ENCODE results near the gene SLMAP.
"Not testable (repeated sequence)": the region's sequence is repeated elsewhere in the genome, so short reads cannot be mapped to it uniquely, and the experiment has no call there.

The SLMAP gene

GRCh38 chr3:57832486-57832885, 76.4 kb downstream of the SLMAP start:
- DNase-seq: no peak

- DNase-seq: no peak
Observed at GRCh38 chr3:57832900-57833313, 76.8 kb downstream of the SLMAP start.

GRCh38 chr3:57833763-57834162, 77.7 kb downstream of the SLMAP start:
- DNase-seq: no peak

DNA sequence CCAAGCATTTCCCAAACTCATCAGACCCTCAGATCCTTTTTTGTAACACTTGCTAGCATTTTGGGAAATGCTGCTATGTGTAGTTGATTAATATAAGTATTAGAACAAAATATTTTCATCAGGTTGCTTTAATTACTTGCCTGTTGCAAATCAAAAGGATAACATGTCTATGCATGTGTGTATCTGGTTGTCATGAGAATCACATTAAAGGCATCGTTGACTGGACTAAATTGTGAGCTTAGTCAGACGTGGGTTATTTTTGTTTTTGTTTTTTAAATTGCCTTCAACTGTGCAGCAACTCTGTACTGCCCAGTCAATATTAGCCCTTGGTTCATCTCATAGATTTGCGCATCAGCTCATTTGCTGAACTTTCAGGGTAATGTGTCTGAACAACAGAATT, 81.6 kb downstream of the SLMAP start:
- DNase-seq: no peak

GRCh38 chr3:57838627-57839026, 82.5 kb downstream of the SLMAP start:
- no peak for DNase-seq

- DNase-seq: no peak
Observed at GRCh38 chr3:57840473-57840872, 84.4 kb downstream of the SLMAP start.

DNA sequence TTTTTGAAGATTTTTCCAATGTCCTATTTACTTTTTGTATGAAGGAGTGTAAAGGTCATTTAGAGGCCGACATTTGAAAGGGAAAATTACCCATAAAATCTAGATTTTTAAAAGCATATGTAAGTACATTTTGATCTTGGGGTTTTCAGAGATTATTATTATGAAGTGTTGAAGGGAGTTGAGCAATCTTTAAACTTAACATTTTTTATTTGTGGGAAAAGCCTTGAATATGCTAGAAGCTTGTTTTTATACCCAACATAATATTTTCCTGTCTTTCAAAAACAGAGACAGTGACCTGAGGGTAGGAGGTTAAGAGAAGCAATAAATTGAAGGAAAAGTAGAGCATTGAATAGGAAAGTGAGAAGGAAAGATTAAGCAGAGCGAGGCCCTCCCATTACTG, 85.7 kb downstream of the SLMAP start:
- no peak for DNase-seq

DNA sequence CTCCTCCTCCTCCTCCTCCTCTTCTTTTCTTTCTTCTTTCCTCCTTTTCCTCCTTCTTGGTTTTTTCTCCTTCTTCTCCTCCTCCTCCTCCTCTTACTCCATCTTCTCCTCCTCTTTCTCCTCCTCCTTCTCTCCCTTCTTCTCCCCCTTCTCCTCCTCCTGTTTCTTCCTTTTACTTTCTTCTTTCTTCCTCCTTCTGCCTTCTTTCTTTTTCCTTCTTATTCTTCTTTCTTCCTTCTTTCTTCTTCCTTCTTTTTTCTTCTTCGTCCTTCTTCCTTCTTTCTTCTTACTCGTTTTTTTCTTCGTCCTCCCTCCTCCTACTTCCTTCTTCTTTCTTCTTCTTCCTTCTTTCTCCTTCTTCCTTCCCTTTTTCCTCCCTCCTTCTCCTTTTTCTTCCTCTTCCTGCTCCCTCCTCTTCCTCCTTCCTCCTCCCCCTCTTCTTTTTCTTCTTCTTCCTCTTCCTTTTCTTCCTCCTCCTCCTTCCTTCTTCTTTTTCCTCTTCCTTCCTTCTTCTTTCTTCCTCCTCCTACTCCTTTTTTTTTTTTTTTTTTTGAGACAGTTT, 92.1 kb downstream of the SLMAP start:
- DNase-seq: no peak

GRCh38 chr3:57851304-57851703, 95.2 kb downstream of the SLMAP start:
- no peak for DNase-seq

GRCh38 chr3:57852896-57853295, 96.8 kb downstream of the SLMAP start:
- peak; percentile 31 for DNase-seq

DNA sequence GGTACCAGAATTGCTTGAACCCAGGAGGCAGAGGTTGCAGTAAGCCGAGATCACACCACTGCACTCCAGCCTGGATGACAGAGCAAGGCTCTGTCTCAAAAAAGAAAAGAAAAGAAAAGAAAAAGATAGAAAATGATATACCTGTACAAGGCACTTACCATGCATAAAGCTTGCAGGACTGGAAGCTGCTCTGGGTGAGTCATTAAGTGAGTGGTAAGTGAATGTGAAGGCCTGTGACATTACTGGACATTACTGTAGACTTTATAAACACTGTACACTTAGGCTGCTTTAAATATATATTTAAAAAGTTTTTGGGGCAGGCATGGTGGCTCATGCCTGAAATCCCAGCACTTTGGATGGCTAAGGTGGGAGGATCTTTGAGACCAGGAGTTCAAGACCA, 99.2 kb downstream of the SLMAP start:
- no peak for DNase-seq

DNA sequence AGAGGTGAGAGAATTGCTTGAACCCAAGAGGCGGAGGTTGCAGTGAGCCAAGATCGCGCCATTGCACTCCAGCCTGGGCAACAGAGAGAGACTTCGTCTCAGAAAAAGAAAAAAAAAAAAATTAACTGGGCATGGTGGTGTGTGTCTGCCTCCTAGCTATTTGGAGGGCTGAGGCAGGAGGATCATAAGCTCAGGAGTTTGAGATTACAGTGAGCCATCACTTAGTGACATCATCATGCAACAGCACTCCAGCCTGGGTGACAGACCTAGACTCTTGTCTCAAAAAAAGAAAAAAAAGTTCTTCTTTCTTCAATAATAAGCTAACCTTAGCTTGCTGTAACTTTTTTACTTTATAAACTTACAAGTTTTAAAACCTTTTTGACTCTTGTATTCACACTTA, 99.8 kb downstream of the SLMAP start:
- DNase-seq: no peak

DNA sequence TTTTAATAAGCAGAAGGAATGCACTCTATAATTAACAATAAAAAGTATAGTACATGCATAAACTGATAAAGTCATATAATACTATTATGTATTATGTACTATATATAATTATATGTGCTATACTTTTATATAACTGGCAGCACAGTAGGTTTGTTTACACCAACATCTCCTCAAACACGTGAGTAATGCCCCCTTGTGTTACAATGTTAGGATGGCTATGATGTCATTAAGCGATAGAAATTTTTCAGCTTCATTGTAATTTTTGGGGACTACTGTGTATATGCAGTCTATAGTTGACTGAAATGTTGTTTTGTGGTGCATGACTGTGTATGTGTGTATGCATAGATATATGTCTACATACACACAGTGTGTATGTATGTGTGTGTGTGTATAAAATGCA, 100.6 kb downstream of the SLMAP start:
- peak; percentile 47 for DNase-seq

DNA sequence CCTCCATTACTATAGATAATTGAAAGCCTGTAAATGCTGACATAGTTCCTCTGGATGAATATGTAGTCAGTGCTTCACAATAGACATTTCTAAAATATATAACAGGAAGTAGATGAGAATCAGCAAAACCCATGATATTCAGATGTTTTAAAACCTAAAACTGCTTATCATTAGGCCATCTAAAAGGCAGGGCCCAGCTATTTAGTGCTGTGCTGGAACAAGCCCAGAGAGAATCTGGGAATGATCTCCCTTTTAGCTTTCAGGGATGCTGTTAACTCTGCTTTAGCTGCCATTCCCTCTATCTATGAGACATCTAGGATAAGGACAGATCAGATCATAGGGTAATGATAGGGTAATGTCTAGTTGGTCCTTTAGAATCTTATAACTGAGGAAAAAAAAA, 106.8 kb downstream of the SLMAP start:
- DNase-seq: no peak

DNA sequence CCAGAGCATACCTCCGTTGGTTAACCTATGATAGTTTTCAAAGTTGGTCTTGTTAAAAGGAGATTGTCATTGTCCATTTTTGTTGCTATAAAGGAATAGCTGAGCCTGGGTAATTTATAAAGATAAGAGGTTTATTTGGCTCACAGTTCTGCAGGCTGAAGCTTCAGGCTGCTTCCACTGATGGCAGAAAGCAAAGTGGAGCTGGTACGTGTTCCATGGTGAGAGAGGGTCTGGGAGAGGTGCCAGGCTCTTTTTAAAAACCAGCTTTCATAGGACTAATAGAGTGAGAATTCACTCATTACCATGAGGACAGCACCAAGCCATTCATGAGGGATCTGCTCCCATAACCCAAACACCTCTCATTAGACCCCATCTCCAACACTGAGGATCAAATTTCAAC, 107.3 kb downstream of the SLMAP start:
- no peak for DNase-seq

DNA sequence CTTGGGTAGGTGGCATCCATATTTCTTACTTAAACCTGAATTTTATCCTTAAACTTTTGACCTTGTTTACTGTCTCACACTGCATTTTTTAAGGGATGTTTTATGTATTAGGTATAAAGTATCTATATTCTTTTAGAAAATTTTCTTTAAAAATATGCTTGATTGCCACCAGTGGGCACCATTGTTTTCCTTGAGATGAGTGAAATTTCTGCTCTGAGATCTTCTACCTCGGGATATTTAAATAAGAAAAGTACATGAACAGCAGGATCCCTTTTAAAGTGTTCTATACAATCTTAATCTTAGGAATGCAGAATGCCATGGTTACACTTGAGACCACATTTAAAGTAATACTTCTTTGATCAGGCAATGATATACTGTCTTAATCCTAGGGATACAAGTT, 108.7 kb downstream of the SLMAP start:
- peak; percentile 32 for DNase-seq

GRCh38 chr3:57869110-57869509, 113.0 kb downstream of the SLMAP start:
- DNase-seq: not testable (repeated sequence)

DNA sequence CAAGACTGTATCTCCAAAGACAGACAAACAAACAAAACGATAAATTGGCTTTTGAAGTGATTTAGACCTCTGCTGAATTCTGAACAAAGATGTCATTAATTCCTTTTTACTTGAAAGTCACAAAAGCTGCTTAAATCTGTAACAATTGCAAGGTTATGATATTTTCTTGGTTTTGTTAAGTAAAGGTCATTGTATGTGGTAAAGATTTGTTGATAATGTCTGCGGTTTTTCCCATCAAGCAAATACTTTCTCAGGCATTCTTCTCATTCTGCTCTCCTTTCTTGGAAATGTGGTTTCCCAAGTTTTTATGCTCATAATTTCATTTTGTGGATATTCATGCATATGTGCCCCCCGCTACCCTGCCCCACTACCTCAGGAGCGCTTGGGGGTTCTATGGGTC, 116.5 kb downstream of the SLMAP start:
- DNase-seq: no peak

DNA sequence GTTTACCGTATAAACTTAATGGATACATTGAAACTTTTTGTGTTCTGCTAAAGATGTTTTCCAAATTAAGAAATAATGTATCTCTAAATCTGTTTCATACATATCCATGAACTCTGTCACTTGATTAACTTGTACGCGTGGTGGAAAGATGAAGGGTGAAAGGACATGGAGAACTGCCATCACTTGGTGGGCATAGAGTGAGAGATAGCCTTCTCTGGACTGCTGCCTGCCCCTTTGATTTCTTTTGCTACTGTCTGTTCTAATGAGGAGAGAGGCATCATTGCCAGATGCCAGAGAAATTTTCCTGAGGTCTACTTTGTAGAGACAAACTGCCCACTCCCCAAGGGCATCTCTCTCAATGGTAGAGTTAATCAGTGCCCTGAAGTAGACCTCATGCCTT, 120.5 kb downstream of the SLMAP start:
- no peak for DNase-seq

DNA sequence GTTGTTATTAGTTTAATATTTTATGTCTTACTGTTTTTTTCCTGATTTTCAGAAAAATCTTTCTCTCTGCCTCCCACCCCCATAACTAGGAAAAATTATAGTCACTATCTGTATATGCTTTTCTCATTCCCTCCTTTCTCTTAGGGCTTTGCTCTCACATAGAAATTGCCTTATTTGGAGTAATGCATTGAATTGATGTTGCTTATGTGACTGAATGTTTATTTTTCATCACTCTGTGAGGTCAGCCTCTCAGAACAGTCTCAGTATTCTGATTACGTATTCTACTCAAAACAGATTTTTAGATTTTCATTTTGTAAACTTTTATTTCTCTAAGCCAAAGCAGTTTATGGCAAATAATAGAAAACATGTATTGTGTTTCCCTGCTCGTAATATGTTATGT, 121.0 kb downstream of the SLMAP start:
- DNase-seq: no peak

- DNase-seq: not testable (repeated sequence)
Observed at GRCh38 chr3:57884436-57884835, 128.3 kb downstream of the SLMAP start.

- DNase-seq: no peak
Observed at GRCh38 chr3:57889807-57890206, 133.7 kb downstream of the SLMAP start.

- DNase-seq: no peak
Observed at GRCh38 chr3:57890874-57891273, 134.8 kb downstream of the SLMAP start.

DNA sequence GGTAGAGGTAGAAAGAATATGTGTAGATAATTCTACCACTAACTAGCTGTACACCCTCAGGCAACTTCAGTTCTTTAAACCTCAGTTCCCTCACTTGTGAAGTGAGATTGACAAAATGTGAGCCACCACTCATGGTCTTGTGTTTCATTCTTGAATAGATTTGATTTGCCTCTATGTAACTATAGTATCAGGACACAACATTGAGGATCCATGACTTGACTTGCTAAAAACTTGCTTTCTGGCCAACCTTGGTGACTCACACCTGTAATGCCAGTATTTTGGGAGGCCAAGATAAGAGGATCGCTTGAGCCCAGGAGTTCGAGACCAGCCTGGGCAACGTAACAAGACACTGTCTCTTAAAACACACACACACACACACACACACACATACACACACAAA, 136.3 kb downstream of the SLMAP start:
- DNase-seq: peak; percentile 27

DNA sequence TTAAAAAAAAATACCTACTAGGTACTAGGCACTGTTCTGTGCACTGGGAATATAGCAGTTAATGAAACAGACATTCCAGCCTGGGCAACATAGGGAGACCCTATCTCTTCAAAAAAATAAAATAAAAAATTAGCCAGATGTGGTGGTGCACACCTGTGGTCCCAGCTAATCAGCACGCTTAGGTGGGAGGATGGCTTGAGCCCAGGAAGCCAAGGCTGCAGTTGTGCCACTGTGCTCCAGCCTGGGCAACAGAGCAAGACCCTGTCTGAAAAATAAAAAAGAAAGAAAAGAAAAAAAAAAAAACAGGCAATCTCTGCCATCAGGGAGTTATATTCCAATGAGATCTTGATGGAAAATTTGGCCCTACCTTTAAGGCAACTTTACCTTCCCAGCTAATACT, 137.0 kb downstream of the SLMAP start:
- no peak for DNase-seq

DNA sequence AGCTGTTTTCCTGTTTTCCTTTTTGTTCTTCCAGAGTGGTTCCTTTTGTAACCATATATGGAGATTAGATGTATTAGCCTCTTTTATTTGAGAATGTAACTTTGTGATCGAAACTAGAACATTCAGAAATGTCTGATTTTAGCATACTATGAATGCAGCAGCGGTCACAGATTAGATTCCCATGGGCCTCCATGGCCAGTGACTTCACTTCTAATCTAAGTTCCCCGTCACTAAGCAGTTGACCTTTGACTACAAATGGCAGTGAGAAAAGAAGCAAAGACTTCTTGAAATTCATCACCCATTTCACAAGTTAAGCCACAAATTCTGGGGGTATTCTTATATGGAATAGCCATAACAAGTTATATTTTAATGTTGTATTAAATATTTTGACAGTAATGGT, 137.6 kb downstream of the SLMAP start:
- DNase-seq: no peak
